GM23338 (cell line): ENCODE results near the gene ST6GALNAC3. TPM values are rescaled to one million over a fixed set of nuclear protein-coding genes. Genes with fewer than 3 reads are reported as not detected.

Experiments used
- ATAC-seq: fragments of 200-7000 bp; cut with Tn5 transposase; 3 replicates; pipeline ENCODE4 v1.9.1; 2020
- DNase-seq: peaks from one replicate; pipeline ENCODE4 v3.0.0-alpha.2; 2015; ENCODE audit warnings: low spot score
- H2AFZ ChIP-seq: fragments of 200-600 bp; sonication (generic); 2 replicates; pipeline ENCODE4 v1.8.0; 2016; ENCODE audit warnings: antibody characterized with exemption, mild to moderate bottlenecking, moderate library complexity
- H3F3A ChIP-seq: fragments of 200-600 bp; sonication (generic); replicated peaks from 2 replicates; pipeline ENCODE4 v1.8.0; 2017; ENCODE audit warnings: antibody characterized with exemption, mixed run types, low read depth
- H3K27ac ChIP-seq: fragments of 200-600 bp; sonication (generic); 2 replicates; pipeline ENCODE4 v1.6.1; 2016; ENCODE audit warnings: low read depth
- H3K27me3 ChIP-seq: fragments of 200-600 bp; sonication (generic); 2 replicates; pipeline ENCODE4 v1.8.0; 2016; ENCODE audit warnings: mild to moderate bottlenecking, mixed run types, moderate library complexity; ENCODE audit not compliant: insufficient read depth
- H3K36me3 ChIP-seq: fragments of 200-600 bp; sonication (generic); 2 replicates; pipeline ENCODE4 v1.8.0; 2016; ENCODE audit warnings: mild to moderate bottlenecking; ENCODE audit not compliant: insufficient read depth
- H3K4me1 ChIP-seq: fragments of 200-600 bp; sonication (generic); 2 replicates; pipeline ENCODE4 v1.8.0; 2016; ENCODE audit warnings: mild to moderate bottlenecking, moderate library complexity; ENCODE audit not compliant: insufficient read depth
- H3K4me2 ChIP-seq: fragments of 200-600 bp; sonication (generic); 2 replicates; pipeline ENCODE4 v1.7.1; 2017; ENCODE audit warnings: mixed run types
- H3K4me3 ChIP-seq: fragments of 200-600 bp; sonication (generic); 2 replicates; pipeline ENCODE4 v1.6.1; 2016; ENCODE audit warnings: mixed run types
- H3K79me2 ChIP-seq: fragments of 200-600 bp; sonication (generic); replicated peaks from 2 replicates; pipeline ENCODE4 v1.8.0; 2017; ENCODE audit warnings: mild to moderate bottlenecking; ENCODE audit not compliant: insufficient read depth
- H3K9me2 ChIP-seq: fragments of 200-600 bp; sonication (generic); 2 replicates; pipeline ENCODE4 v1.8.0; 2017; ENCODE audit not compliant: insufficient read depth
- H4K20me1 ChIP-seq: fragments of 200-600 bp; sonication (generic); replicated peaks from 2 replicates; pipeline ENCODE4 v1.8.0; 2017; ENCODE audit warnings: mild to moderate bottlenecking; ENCODE audit not compliant: insufficient read depth
- H3K27ac Mint-ChIP-seq: 2 replicates; pipeline ENCODE4 v1.8.0; 2020; ENCODE audit warnings: inconsistent platforms, mild to moderate bottlenecking, moderate library complexity, mixed read lengths
- H3K27me3 Mint-ChIP-seq: 3 replicates; pipeline ENCODE4 v1.8.0; 2022; ENCODE audit warnings: low read depth, mild to moderate bottlenecking, moderate library complexity, mixed read lengths, inconsistent platforms; ENCODE audit not compliant: insufficient read depth, poor library complexity
- H3K36me3 Mint-ChIP-seq: 3 replicates; pipeline ENCODE4 v1.8.0; 2021; ENCODE audit warnings: low read depth, mild to moderate bottlenecking, inconsistent platforms, moderate library complexity, mixed read lengths
- H3K4me1 Mint-ChIP-seq: 3 replicates; pipeline ENCODE4 v1.8.0; 2020; ENCODE audit warnings: mild to moderate bottlenecking, inconsistent platforms, mixed read lengths
- H3K4me3 Mint-ChIP-seq: 3 replicates; pipeline ENCODE4 v1.8.0; 2021; ENCODE audit warnings: moderate library complexity, mild to moderate bottlenecking, inconsistent platforms, mixed read lengths
- H3K9me3 Mint-ChIP-seq: 3 replicates; pipeline ENCODE4 v1.8.0; 2020; ENCODE audit warnings: moderate library complexity, mild to moderate bottlenecking, inconsistent platforms, mixed read lengths
- CREB1 ChIP-seq: fragments of 250-450 bp; sonication (Bioruptor Pico); IDR thresholded peaks from 2 replicates; pipeline ENCODE4 v1.5.0; 2020; ENCODE audit warnings: low read depth, mild to moderate bottlenecking, moderate library complexity
- EZH2 ChIP-seq: fragments of 200-600 bp; sonication (generic); IDR thresholded peaks from one replicate; pipeline ENCODE4 v1.8.0; 2017; ENCODE audit warnings: antibody characterized with exemption, mild to moderate bottlenecking, low read depth; ENCODE audit not compliant: unreplicated experiment
- NANOG ChIP-seq: IDR thresholded peaks from 2 replicates; pipeline ENCODE4 v1.6.1; 2016; ENCODE audit warnings: antibody characterized with exemption, borderline replicate concordance
- POLR2AphosphoS5 ChIP-seq: IDR thresholded peaks from 2 replicates; pipeline ENCODE4 v1.6.1; 2016; ENCODE audit warnings: antibody characterized with exemption, low read depth
- STAT1 ChIP-seq: IDR thresholded peaks from one replicate; pipeline ENCODE4 v1.6.1; 2016; ENCODE audit warnings: antibody characterized with exemption; ENCODE audit not compliant: unreplicated experiment
- ZNF114 ChIP-seq: fragments of 250-450 bp; sonication (Bioruptor Pico); IDR thresholded peaks from 2 replicates; pipeline ENCODE4 v1.5.0; 2020; ENCODE audit warnings: mild to moderate bottlenecking, moderate library complexity
- ZNF331 ChIP-seq: fragments of 250-450 bp; sonication (Bioruptor Pico); IDR thresholded peaks from 2 replicates; pipeline ENCODE4 v1.5.0; 2020; ENCODE audit warnings: low read depth, mild to moderate bottlenecking, moderate library complexity
- polyA plus RNA-seq: library from polyadenylated mRNA; unstranded; fragments of >200 nt; fragmentation: Nextera tagmentation; extraction: Ambion mirVana; gene quantifications from 2 replicates; pipeline ENCODE4 v1.2.1, GENCODE V29; 2016
- total RNA-seq: library from RNA; depleted of rRNA; stranded (reverse); fragments of >200 nt; shearing (Covaris generic); gene quantifications from 2 replicates; pipeline ENCODE4 v1.2.3, GENCODE V29; 2014
- TF ChIP-seq, protein P1 (sequence below): IDR thresholded peaks from one replicate; pipeline ENCODE4 v1.6.1; 2018; ENCODE audit warnings: antibody characterized with exemption; ENCODE audit not compliant: unreplicated experiment

The ST6GALNAC3 gene
- total and polyA plus RNA-seq, 2 experiments from 2014 or later: 4.7 to 11.6 TPM

DNA sequence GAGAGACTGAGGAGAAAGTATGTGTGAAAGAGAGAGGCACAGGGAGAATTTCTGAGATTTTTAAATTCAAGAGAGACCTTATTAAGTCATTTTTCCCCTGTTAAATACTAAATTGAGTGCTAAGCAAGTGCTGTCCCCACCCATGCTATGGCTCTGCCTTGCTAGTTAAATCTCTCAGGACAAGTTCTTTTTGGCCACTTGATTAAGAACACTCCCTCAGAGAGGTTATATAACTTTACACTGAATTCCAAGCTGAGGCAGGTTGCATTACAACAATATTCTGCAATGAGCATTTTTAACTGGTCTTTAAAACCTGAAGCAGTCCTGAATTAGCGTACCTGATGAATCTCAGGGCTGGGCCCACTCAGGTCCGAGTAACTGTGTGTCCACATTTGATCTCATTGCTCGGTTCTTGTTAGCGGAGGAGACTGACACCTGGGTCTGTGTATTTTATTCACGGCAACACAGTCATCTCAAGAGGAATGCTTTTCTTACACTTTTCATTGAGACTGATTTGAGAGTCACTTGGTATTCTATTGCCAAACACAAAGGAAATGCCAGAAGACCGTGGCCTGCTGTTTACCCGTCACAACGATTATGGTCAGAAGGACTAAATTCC is 605.1 kb downstream of the ST6GALNAC3 start:
- Histone ChIP-seq H3K4me2 (no peak overlapping the region), H3K36me3 (no peaks in the 10 kb centered on the region), H4K20me1 (no peaks in the 10 kb centered on the region), H3K27ac (no peak overlapping the region), H3K4me1 (no peaks in the 10 kb centered on the region), H3K27me3 (no peaks in the 10 kb centered on the region), H2AFZ (no peak overlapping the region), H3K4me3 (no peak overlapping the region), H3K79me2 (no peaks in the 10 kb centered on the region), H3K9me2 (peaks cover 11% of the 10 kb centered on the region), H3F3A (no peaks in the 10 kb centered on the region)
- Mint-ChIP-seq H3K9me3 (no peaks in the 10 kb centered on the region), H3K27ac (no peak overlapping the region), H3K27me3 (no peaks in the 10 kb centered on the region), H3K36me3 (no peaks in the 10 kb centered on the region), H3K4me1 (no peaks in the 10 kb centered on the region), H3K4me3 (no peak overlapping the region)
- ATAC-seq: no peak
- TF ChIP-seq NANOG: no peak
- no peak for TF ChIP-seq STAT1
- no peak for TF ChIP-seq ZNF114
- TF ChIP-seq, protein P1, sequence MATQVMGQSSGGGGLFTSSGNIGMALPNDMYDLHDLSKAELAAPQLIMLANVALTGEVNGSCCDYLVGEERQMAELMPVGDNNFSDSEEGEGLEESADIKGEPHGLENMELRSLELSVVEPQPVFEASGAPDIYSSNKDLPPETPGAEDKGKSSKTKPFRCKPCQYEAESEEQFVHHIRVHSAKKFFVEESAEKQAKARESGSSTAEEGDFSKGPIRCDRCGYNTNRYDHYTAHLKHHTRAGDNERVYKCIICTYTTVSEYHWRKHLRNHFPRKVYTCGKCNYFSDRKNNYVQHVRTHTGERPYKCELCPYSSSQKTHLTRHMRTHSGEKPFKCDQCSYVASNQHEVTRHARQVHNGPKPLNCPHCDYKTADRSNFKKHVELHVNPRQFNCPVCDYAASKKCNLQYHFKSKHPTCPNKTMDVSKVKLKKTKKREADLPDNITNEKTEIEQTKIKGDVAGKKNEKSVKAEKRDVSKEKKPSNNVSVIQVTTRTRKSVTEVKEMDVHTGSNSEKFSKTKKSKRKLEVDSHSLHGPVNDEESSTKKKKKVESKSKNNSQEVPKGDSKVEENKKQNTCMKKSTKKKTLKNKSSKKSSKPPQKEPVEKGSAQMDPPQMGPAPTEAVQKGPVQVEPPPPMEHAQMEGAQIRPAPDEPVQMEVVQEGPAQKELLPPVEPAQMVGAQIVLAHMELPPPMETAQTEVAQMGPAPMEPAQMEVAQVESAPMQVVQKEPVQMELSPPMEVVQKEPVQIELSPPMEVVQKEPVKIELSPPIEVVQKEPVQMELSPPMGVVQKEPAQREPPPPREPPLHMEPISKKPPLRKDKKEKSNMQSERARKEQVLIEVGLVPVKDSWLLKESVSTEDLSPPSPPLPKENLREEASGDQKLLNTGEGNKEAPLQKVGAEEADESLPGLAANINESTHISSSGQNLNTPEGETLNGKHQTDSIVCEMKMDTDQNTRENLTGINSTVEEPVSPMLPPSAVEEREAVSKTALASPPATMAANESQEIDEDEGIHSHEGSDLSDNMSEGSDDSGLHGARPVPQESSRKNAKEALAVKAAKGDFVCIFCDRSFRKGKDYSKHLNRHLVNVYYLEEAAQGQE: no peak
- no peak for TF ChIP-seq EZH2
- TF ChIP-seq POLR2AphosphoS5: no peak
- no peak for TF ChIP-seq CREB1
- no peak for TF ChIP-seq ZNF331 (CRISPR knock-in tag)
- DNase-seq: no peak

DNA sequence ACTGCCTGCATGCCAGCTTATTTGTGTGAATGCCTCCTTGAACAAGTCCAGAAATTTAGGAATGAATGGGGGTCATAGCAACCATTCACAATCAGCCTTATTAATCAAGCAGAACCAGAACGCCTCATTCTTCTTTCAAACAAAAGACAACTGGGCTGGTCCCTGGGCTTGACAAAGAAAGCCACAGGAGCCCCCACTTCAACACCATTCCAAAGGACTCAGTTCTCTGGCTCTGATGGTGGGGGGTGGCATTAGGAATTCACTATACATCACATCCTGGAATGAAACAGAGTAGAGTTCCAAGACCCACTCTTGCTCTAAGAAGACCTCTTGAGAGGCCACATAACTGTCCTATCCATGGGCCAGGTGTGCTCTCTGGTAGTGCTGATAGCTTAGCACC is 606.1 kb downstream of the ST6GALNAC3 start:
- Mint-ChIP-seq H3K4me3 (no peak overlapping the region), H3K27me3 (no peaks in the 10 kb centered on the region), H3K36me3 (no peaks in the 10 kb centered on the region), H3K27ac (no peak overlapping the region), H3K9me3 (no peaks in the 10 kb centered on the region), H3K4me1 (no peaks in the 10 kb centered on the region)
- Histone ChIP-seq H3K27me3 (no peaks in the 10 kb centered on the region), H3K9me2 (peaks cover 12% of the 10 kb centered on the region), H3K4me1 (no peaks in the 10 kb centered on the region), H3K79me2 (no peaks in the 10 kb centered on the region), H3K4me3 (no peak overlapping the region), H3K36me3 (no peaks in the 10 kb centered on the region), H3F3A (no peaks in the 10 kb centered on the region), H3K4me2 (no peak overlapping the region), H2AFZ (no peak overlapping the region), H4K20me1 (no peaks in the 10 kb centered on the region), H3K27ac (no peak overlapping the region)
- DNase-seq: no peak
- no peak for ATAC-seq
- TF ChIP-seq POLR2AphosphoS5: no peak
- TF ChIP-seq CREB1: no peak
